Measurements from ENCODE around the gene FMO2.

FMO2 gene

DNA sequence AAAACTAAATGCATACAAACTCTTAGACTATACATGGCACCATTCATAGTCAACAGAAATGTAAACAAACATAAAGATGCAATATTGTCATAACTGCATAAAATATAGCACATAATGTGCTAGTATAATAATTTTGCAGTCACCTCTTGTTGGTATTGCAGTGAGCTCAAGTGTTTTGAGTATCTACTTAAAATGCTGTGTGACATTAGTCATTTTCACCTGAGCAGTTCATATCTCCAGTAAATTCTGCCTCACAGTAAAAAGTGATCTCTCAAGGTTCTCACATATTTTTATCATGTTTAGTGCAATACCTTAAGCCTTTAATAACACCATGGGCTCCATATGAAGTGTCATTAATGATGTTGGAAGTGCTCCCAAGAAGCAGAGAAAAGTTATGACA lies 29.6 kb upstream of the FMO2 start:
- FAIRE-seq = no peak

DNA sequence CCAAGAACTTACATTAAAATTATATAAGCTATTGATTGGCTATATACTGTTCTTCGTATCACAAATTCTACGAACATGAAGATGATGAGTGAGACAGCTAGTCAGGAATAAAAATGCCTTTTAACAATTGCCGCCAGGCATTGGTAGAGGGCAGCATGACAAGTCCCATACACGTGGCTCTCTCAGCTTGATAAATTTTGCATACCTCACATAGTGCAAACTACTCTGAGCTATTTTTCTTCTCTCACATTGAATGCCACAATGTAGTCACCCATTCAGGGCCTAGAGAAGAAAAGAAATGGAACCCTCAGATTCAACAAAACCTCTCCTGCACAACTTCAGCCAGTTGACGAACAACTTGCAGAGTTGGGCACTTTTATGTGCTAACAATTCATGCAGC lies 27.0 kb upstream of the FMO2 start:
- no peak for FAIRE-seq
- TF ChIP-seq POLR2A (IDR thresholded peaks at IDR 0.05; ENCODE audit: low read depth, low read length) (no peak), POLR2AphosphoS5 (IDR thresholded peaks at IDR 0.05; ENCODE audit: low read depth, low read length) (no peak), TAF1 (IDR thresholded peaks at IDR 0.05; ENCODE audit: borderline replicate concordance, low read depth, low read length) (no peak)
- DNase-seq (ENCODE audit: insufficient read length) = no peak

More for the DNA sequence above, 29.6 kb upstream of the FMO2 start:
- TF ChIP-seq POLR2A (IDR thresholded peaks at IDR 0.05; ENCODE audit: low read depth, low read length) = no peak
- no peak for TF ChIP-seq POLR2AphosphoS5 (IDR thresholded peaks at IDR 0.05; ENCODE audit: low read depth, low read length)
- TF ChIP-seq TAF1 (IDR thresholded peaks at IDR 0.05; ENCODE audit: borderline replicate concordance, low read depth, low read length) = no peak
- no peak for DNase-seq (ENCODE audit: insufficient read length)

DNA sequence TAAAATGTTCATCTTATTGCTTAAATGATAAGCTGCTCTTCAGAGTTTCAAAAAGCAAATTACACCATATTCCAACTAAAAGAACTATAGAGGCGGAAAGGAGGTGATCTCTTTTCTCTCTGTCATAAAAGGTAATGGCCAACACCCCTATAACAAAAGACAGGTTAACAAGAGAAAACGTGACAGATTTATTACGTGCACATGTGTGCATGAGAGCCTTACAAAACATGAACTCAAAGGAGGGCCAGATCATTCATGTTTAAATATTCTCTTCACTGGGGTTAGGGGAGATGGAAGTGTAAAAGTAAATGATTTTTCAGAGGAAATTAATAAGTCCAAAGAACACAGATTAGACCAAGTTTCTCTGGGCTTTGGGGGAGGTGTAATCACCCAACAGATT lies 26.5 kb upstream of the FMO2 start:
- FAIRE-seq = no peak

GRCh38 chr1:171159148-171159547 lies 26.0 kb upstream of the FMO2 start:
- TF ChIP-seq TAF1 (IDR thresholded peaks at IDR 0.05; ENCODE audit: borderline replicate concordance, low read depth, low read length) (no peak), POLR2AphosphoS5 (IDR thresholded peaks at IDR 0.05; ENCODE audit: low read depth, low read length) (no peak), POLR2A (IDR thresholded peaks at IDR 0.05; ENCODE audit: low read depth, low read length) (no peak)
- FAIRE-seq (no peak), DNase-seq (ENCODE audit: insufficient read length) (no peak)

More for the DNA sequence above, 26.5 kb upstream of the FMO2 start:
- TF ChIP-seq POLR2AphosphoS5 (IDR thresholded peaks at IDR 0.05; ENCODE audit: low read depth, low read length) = no peak
- TF ChIP-seq POLR2A (IDR thresholded peaks at IDR 0.05; ENCODE audit: low read depth, low read length) = no peak
- TF ChIP-seq TAF1 (IDR thresholded peaks at IDR 0.05; ENCODE audit: borderline replicate concordance, low read depth, low read length) = no peak
- DNase-seq (ENCODE audit: insufficient read length) = no peak

DNA sequence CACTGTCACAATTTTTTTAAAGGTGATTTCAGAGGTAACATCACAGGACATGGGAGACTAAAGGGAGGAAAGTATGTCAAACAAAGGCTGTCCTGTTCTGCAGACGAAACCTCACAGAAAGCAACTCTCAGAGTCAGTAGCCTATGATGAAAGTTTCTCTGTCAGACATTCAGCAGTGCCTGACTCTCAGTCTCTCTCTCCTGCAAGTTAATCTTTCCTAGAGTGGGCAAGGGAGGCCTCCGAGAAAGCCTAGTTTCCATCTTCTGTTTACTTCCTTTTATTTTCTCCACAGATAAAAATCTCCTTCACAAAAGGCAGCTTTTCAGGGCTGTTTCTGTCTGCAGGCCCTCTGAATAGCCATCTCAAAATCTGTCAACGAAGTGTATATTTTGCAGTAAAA lies 24.9 kb upstream of the FMO2 start:
- TF ChIP-seq POLR2AphosphoS5 (IDR thresholded peaks at IDR 0.05; ENCODE audit: low read depth, low read length) (no peak), TAF1 (IDR thresholded peaks at IDR 0.05; ENCODE audit: borderline replicate concordance, low read depth, low read length) (no peak), POLR2A (IDR thresholded peaks at IDR 0.05; ENCODE audit: low read depth, low read length) (no peak)
- no peak for FAIRE-seq

GRCh38 chr1:171160639-171161354 lies 24.3 kb upstream of the FMO2 start:
- TF ChIP-seq TAF1 (IDR thresholded peaks at IDR 0.05; ENCODE audit: borderline replicate concordance, low read depth, low read length) (no peak), POLR2A (IDR thresholded peaks at IDR 0.05; ENCODE audit: low read depth, low read length) (no peak), POLR2AphosphoS5 (IDR thresholded peaks at IDR 0.05; ENCODE audit: low read depth, low read length) (no peak)
- FAIRE-seq (no peak), DNase-seq (ENCODE audit: insufficient read length) (no peak)

More for the DNA sequence above, 24.9 kb upstream of the FMO2 start:
- no peak for DNase-seq (ENCODE audit: insufficient read length)

DNA sequence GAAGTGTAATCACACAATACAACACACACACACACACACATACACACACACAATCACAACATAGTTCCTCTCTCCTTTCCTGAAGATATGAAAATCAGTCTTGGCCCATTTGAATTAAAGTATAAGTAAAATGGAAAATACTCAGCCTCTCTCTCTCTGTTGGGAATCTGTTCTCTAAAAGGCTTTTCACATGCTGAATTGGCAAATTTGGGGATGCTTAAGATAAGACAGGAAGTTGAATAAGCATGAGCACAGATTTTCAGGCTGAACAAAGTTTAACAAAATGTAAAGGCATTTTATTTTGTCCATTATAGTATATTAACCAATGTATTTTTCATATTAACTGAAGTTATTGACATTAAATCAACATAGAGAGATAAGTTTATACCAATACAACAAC lies 23.7 kb upstream of the FMO2 start:
- FAIRE-seq (no peak), DNase-seq (ENCODE audit: insufficient read length) (no peak)
- TF ChIP-seq POLR2AphosphoS5 (IDR thresholded peaks at IDR 0.05; ENCODE audit: low read depth, low read length) (no peak), POLR2A (IDR thresholded peaks at IDR 0.05; ENCODE audit: low read depth, low read length) (no peak), TAF1 (IDR thresholded peaks at IDR 0.05; ENCODE audit: borderline replicate concordance, low read depth, low read length) (no peak)

GRCh38 chr1:171166361-171166760 lies 18.7 kb upstream of the FMO2 start:
- DNase-seq (ENCODE audit: insufficient read length) (no peak), FAIRE-seq (no peak)
- no peak for TF ChIP-seq POLR2AphosphoS5 (IDR thresholded peaks at IDR 0.05; ENCODE audit: low read depth, low read length)
- TF ChIP-seq TAF1 (IDR thresholded peaks at IDR 0.05; ENCODE audit: borderline replicate concordance, low read depth, low read length) = no peak
- no peak for TF ChIP-seq POLR2A (IDR thresholded peaks at IDR 0.05; ENCODE audit: low read depth, low read length)

GRCh38 chr1:171167785-171168184 lies 17.3 kb upstream of the FMO2 start:
- no peak for FAIRE-seq
- no peak for DNase-seq (ENCODE audit: insufficient read length)
- no peak for TF ChIP-seq TAF1 (IDR thresholded peaks at IDR 0.05; ENCODE audit: borderline replicate concordance, low read depth, low read length)
- TF ChIP-seq POLR2A (IDR thresholded peaks at IDR 0.05; ENCODE audit: low read depth, low read length) = no peak
- TF ChIP-seq POLR2AphosphoS5 (IDR thresholded peaks at IDR 0.05; ENCODE audit: low read depth, low read length) = no peak

- TF ChIP-seq POLR2A (IDR thresholded peaks at IDR 0.05; ENCODE audit: low read depth, low read length) = no peak
- no peak for TF ChIP-seq POLR2AphosphoS5 (IDR thresholded peaks at IDR 0.05; ENCODE audit: low read depth, low read length)
- TF ChIP-seq TAF1 (IDR thresholded peaks at IDR 0.05; ENCODE audit: borderline replicate concordance, low read depth, low read length) = no peak
Measured at GRCh38 chr1:171172471-171172870, 12.6 kb upstream of the FMO2 start.

GRCh38 chr1:171173069-171173468 lies 12.0 kb upstream of the FMO2 start:
- FAIRE-seq (no peak), DNase-seq (ENCODE audit: insufficient read length) (no peak)
- TF ChIP-seq TAF1 (IDR thresholded peaks at IDR 0.05; ENCODE audit: borderline replicate concordance, low read depth, low read length) (no peak), POLR2AphosphoS5 (IDR thresholded peaks at IDR 0.05; ENCODE audit: low read depth, low read length) (no peak), POLR2A (IDR thresholded peaks at IDR 0.05; ENCODE audit: low read depth, low read length) (no peak)

More at GRCh38 chr1:171172471-171172870, 12.6 kb upstream of the FMO2 start:
- DNase-seq (ENCODE audit: insufficient read length) (no peak), FAIRE-seq (no peak)

DNA sequence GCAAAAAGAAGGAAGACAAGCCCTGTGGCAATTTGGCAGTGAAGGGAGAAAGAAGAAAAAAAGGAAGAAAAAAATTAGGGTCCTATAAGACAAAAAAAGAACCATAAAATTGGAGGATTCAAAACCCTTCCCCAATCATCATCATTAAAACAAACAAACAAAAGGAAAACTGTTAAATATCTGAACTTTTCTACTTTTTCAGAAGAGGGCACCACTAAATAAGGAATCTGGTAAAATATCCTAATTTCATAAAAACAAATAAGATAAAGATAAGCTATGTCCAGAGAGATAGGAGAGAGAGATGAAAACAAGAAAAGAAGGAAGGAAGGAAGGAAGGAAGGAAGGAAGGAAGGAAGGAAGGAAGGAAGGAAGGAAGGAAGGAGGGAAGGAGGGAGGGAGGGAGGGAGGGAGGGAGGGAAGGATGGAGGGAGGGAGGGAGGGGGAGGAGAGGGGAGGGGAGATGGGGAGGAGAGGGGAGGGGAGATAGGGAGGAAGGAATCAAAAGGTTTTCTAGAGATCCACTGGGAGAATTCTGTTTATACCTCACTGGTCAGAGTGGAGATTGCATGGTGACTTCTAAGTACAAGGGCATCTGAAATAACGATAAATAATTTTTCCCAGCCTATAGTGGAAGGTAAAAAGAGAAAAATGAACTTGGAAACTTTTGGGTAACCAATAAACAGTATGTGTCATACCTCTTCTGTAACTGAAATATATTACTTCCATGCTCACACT lies 10.4 kb upstream of the FMO2 start:
- DNase-seq (ENCODE audit: insufficient read length) (no peak), FAIRE-seq (no peak)
- TF ChIP-seq TAF1 (IDR thresholded peaks at IDR 0.05; ENCODE audit: borderline replicate concordance, low read depth, low read length) = no peak
- TF ChIP-seq POLR2AphosphoS5 (IDR thresholded peaks at IDR 0.05; ENCODE audit: low read depth, low read length) = no peak
- no peak for TF ChIP-seq POLR2A (IDR thresholded peaks at IDR 0.05; ENCODE audit: low read depth, low read length)
